ENCODE data around the gene HSPA1A. TPM values are rescaled to one million over a fixed set of nuclear protein-coding genes. Genes with fewer than 3 reads are reported as not detected.
"Not testable (repeated sequence)": the region's sequence is repeated elsewhere in the genome, so short reads cannot be mapped to it uniquely, and the experiment has no call there.

Gene HSPA1A
- total RNA-seq, 2 donors from 2014 or later = 157 to 187 TPM

- DNase-seq (ENCODE audit: low spot score) = no peak
- intact Hi-C loops (cut with DNase I) = loop anchor here (10.0 kb wide), 2 partner anchors 62 to 72 kb away; partner anchors contain the start of genes CLIC1 (in 1 of the 2), DDAH2 (in 1 of the 2), LY6G6C (in 1 of the 2) and MPIG6B (in 1 of the 2)
Observed at GRCh38 chr6:31796993-31797385, 18.4 kb upstream of the HSPA1A start.

DNA sequence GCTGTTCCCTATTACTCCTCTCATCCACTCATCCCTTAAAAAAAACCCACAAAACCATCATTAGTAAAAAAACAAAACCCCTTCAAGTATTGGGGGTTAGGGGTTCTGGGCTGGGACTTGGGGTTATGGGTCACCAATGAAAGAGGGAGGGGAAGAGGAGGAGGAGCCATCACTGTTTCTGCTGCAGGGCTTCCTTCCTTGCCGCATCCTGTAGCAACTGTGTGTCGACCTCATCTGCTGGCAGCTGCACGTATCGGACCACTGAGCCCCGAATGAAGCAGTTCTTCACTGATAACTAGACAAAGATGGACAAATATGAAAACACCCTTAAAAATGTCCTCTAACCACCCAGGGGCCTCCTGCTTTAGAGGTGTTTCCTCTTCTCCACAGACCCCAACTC lies 17.8 kb upstream of the HSPA1A start:
- intact Hi-C loops (cut with DNase I) = loop anchor here (10.0 kb wide), 2 partner anchors 63 to 73 kb away; partner anchors contain the start of genes CLIC1 (in 1 of the 2), DDAH2 (in 1 of the 2), LY6G6C (in 1 of the 2) and MPIG6B (in 1 of the 2)
- peak; percentile 54 for DNase-seq (ENCODE audit: low spot score)

- intact Hi-C loops (cut with DNase I) = loop anchor here (10.0 kb wide), 2 partner anchors 65 to 75 kb away; partner anchors contain the start of genes CLIC1 (in 1 of the 2), DDAH2 (in 1 of the 2), LY6G6C (in 1 of the 2) and MPIG6B (in 1 of the 2)
- DNase-seq (ENCODE audit: low spot score) = no peak
Observed at GRCh38 chr6:31799781-31800180, 15.6 kb upstream of the HSPA1A start.

GRCh38 chr6:31801031-31801927 lies 14.1 kb upstream of the HSPA1A start:
- intact Hi-C loops (cut with DNase I); DNase-seq (ENCODE audit: low spot score): not testable (repeated sequence)

- intact Hi-C loops (cut with DNase I) = no loop called here
- DNase-seq (ENCODE audit: low spot score) = no peak
Observed at GRCh38 chr6:31805939-31806469, 9.3 kb upstream of the HSPA1A start.

DNA sequence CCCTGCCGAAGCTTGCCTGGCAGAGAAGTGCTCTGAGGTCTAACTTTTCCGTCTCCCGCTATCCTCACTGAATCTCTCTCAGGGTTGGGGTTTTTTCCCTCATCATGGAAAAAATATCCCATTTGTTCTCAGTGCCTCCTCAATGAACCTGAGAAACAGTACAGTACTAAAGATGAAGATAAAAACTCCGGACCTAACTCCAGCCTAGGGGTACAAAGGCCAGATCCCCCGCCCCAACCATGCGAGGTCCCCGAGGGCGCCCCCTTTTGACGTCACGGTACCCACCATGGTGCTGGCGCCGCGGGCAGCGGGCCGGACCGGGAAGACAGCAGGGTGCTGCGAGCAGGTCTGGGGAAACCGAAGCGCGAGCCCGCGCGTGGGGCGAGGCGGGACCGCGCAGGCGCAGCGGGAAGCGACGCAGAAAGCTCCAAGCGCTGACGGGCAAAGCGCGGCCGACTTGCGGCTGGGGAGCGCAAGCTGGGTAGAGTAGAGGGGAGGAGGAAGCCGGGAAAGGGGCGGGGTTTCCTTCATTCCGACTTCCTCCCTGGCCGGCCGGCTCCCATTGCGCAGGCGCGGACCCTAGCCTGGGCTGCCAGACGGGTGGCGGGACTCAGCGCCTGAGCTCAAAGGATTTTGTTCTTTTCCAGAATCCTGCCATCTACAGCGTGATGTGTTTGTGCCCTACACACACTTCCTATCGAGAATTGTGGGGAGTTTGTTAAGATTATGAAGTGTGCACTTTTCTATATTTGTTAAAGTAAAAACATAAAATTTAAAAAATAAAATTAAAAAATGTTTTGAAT lies 8.7 kb upstream of the HSPA1A start, which contains the start of gene LSM2:
LSM2 (minus strand) TSS at position 497 of the 803 bp plus-strand sequence; CDS start at position 288, 209 bp downstream.
- DNase-seq (ENCODE audit: low spot score) = peak; percentile 99
- intact Hi-C loops (cut with DNase I) = no loop called here

GRCh38 chr6:31808599-31808998 lies 6.7 kb upstream of the HSPA1A start:
- DNase-seq (ENCODE audit: low spot score); intact Hi-C loops (cut with DNase I): not testable (repeated sequence)

DNA sequence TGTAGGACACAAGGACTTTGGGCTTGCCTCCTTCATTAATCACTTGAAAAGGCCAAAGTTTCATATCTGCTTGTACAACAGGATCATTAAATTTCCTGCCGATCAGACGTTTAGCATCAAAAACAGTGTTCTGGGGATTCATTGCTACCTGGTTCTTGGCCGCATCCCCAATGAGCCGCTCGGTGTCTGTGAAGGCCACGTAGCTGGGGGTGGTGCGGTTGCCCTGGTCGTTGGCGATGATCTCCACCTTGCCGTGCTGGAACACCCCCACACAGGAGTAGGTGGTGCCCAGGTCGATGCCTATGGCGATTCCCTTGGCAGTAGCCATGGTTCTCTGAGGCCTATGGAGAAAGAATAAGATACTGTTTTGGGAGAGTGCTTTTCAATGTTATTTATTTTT lies 3.7 kb upstream of the HSPA1A start:
- DNase-seq (ENCODE audit: low spot score) = no peak
- intact Hi-C loops (cut with DNase I) = no loop called here

DNA sequence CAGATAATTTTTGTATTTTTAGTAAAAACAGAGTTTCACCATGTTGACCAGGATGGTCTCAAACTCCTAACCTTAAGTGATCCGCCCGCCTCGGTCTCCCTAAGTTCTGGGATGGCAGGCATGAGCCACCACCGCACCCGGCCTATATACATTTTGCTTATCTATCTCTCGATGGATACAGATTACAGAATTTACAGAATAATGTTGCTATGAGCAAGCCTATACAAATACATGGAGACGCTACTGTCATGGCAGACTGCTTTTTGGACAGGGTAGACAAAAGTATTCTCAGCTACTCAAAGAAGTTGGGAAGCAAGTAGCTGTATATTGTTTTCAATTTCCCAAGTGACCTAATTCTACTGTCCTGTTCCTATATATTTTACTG lies 1.9 kb upstream of the HSPA1A start:
- intact Hi-C loops (cut with DNase I) = no loop called here

GRCh38 chr6:31814677-31815024 lies 692 bp upstream of the HSPA1A start:
- intact Hi-C loops (cut with DNase I) = no loop called here
- DNase-seq (ENCODE audit: low spot score) = peak; percentile 98

More for the DNA sequence above, 1.9 kb upstream of the HSPA1A start:
- no peak for DNase-seq (ENCODE audit: low spot score)

- DNase-seq (ENCODE audit: low spot score); intact Hi-C loops (cut with DNase I): not testable (repeated sequence)
Observed at GRCh38 chr6:31817133-31817928, 2.0 kb downstream of the HSPA1A start.

DNA sequence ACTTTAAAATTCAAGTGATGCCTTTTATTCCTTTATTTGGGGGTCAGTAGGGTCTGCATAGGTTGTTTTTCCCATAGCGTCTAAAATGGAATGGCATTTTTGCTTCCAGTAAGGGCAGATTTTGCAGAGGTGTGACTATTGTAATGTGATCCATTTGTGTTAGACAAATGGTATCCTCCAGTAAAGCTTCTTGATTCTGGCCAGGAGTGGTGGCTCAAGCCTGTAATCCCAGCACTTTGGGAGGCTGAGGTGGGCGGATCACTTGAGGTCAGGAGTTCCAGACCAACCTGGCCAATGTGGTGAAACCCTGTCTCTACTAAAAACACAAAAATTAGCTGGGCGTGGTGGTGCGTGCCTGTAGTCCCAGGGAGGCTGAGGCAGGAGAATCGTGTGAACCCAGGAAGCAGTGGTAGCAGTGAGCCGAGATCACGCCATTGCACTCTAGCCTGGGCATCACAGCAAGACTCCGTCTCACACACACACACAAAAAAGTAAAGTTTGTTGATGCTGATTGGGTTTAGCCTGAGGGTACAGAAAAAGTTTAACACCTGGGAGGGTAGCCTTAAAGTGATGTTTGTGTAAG lies 2.7 kb downstream of the HSPA1A start:
- DNase-seq (ENCODE audit: low spot score); intact Hi-C loops (cut with DNase I): not testable (repeated sequence)

GRCh38 chr6:31819871-31820299 lies 4.5 kb downstream of the HSPA1A start:
- no peak for DNase-seq (ENCODE audit: low spot score)
- intact Hi-C loops (cut with DNase I) = no loop called here

DNA sequence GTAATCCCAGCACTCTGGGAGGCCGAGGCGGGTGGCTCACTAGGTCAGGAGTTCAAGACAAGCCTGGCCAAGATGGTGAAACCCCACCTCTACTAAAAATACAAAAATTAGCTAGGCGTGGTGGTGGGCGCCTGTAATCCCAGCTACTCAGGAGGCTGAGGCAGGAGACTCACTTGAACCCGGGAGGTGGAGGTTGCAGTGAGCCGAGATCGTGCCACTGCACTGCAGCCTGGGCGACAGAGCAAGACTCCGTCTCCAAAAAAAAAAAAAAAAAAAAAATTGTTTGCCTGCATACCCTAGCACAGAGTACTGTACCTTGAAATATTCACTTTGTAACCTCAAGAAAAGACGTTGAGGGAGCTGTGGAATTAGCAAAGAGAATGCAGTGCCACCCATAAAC lies 5.1 kb downstream of the HSPA1A start:
- intact Hi-C loops (cut with DNase I) = not testable (repeated sequence)
- DNase-seq (ENCODE audit: low spot score) = peak; percentile 45

DNA sequence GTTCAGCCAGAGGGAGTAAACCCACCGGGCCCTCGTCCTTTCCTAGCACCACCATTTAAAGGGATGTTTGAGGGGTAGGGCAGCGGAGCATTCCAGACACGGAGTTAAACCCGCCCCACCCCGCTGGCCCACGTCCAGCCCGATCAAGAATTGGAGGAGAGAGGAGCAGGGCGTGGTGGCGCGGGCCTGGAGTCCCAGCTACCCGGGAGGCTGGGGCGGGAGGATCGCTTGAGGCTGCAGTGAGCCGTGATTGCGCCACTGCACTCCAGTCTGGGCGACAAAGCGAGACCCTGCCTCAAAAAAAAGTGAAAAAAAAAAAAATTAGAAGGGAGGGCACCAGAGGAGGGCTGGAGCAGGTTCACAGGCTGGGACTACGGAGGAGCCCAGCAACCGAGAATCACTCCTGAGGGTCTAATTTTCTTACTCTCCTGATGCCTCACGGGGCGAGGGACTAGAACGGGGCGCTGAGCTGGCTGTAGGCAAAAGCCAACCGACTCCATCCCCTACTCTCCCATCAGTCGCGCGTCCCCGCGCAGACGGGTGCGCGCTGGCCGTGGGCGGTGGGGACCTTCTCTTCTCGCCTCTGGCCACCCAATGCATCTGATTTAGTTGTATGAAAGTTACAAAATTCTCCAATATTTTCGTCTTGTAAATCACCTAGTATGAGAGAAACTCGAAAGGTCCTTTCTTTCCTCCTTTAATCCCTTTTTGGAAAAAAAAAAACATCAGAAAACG lies 6.1 kb downstream of the HSPA1A start:
- intact Hi-C loops (cut with DNase I) = no loop called here
- peak; percentile 90 for DNase-seq (ENCODE audit: low spot score)

- intact Hi-C loops (cut with DNase I) = no loop called here
Observed at GRCh38 chr6:31822036-31822821, 6.9 kb downstream of the HSPA1A start.

More at GRCh38 chr6:31822036-31822821, 6.9 kb downstream of the HSPA1A start:
- peak; percentile 95 for DNase-seq (ENCODE audit: low spot score)

Measured in posterior vena cava (tissue), 2 donors.